BJ (cell line): ENCODE measurements around the gene PIP5KL1. TPM values are rescaled to one million over a fixed set of nuclear protein-coding genes. Genes with fewer than 3 reads are reported as not detected.

Source experiments
- CTCF ChIA-PET: fragments of 350-600 bp; formaldehyde crosslinking; extraction: SDS; loops from one replicate; lab custom pipeline; 2021; ENCODE audit warnings: antibody characterized with exemption, inconsistent platforms; lab: Yijun Ruan, JAX
- POLR2A ChIA-PET: fragments of 300-600 bp; sonication (Branson Sonifier 250); formaldehyde crosslinking; extraction: SDS; loops from one replicate; lab custom pipeline; 2021; ENCODE audit warnings: antibody characterized with exemption; lab: Charles Lee
- DNase-seq: peaks from one replicate; pipeline ENCODE4 v3.0.0-alpha.2; 2011; ENCODE audit warnings: low read depth
- H3K27me3 ChIP-seq: 2 replicates; pipeline ENCODE4 v1.6.0; 2011; ENCODE audit warnings: low read length; ENCODE audit not compliant: control insufficient read depth, insufficient read depth
- H3K36me3 ChIP-seq: 2 replicates; pipeline ENCODE4 v1.5.1; 2011; ENCODE audit warnings: low read length; ENCODE audit not compliant: control insufficient read depth, insufficient read depth
- H3K4me3 ChIP-seq: 2 replicates; pipeline ENCODE4 v1.5.1; 2011; ENCODE audit warnings: low read depth, mild to moderate bottlenecking, control low read depth, low read length
- polyA minus RNA-seq: library from RNA; depleted of rRNA, polyadenylated mRNA; stranded (reverse); fragments of >200 nt; gene quantifications from 2 replicates; pipeline ENCODE4 v1.2.3, GENCODE V29; 2011; rRNA and poly(A)+ RNA removed
- polyA plus RNA-seq: library from polyadenylated mRNA; depleted of rRNA; stranded (reverse); fragments of >200 nt; gene quantifications from 2 replicates; pipeline ENCODE4 v1.2.3, GENCODE V29; 2011; rRNA removed
- TF ChIP-seq, protein P1 (sequence below): IDR thresholded peaks from 2 replicates; pipeline ENCODE4 v1.5.1; 2011; ENCODE audit warnings: low read depth, mild to moderate bottlenecking, control low read depth, inconsistent platforms, low read length, moderate library complexity; ENCODE audit not compliant: insufficient read depth

The PIP5KL1 gene, protein sequence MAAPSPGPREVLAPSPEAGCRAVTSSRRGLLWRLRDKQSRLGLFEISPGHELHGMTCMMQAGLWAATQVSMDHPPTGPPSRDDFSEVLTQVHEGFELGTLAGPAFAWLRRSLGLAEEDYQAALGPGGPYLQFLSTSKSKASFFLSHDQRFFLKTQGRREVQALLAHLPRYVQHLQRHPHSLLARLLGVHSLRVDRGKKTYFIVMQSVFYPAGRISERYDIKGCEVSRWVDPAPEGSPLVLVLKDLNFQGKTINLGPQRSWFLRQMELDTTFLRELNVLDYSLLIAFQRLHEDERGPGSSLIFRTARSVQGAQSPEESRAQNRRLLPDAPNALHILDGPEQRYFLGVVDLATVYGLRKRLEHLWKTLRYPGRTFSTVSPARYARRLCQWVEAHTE
- polyA plus RNA-seq, result 1.9 and 2.3 TPM in 2 replicates
- polyA minus RNA-seq, result 0.98 and 1.1 TPM in 2 replicates

DNA sequence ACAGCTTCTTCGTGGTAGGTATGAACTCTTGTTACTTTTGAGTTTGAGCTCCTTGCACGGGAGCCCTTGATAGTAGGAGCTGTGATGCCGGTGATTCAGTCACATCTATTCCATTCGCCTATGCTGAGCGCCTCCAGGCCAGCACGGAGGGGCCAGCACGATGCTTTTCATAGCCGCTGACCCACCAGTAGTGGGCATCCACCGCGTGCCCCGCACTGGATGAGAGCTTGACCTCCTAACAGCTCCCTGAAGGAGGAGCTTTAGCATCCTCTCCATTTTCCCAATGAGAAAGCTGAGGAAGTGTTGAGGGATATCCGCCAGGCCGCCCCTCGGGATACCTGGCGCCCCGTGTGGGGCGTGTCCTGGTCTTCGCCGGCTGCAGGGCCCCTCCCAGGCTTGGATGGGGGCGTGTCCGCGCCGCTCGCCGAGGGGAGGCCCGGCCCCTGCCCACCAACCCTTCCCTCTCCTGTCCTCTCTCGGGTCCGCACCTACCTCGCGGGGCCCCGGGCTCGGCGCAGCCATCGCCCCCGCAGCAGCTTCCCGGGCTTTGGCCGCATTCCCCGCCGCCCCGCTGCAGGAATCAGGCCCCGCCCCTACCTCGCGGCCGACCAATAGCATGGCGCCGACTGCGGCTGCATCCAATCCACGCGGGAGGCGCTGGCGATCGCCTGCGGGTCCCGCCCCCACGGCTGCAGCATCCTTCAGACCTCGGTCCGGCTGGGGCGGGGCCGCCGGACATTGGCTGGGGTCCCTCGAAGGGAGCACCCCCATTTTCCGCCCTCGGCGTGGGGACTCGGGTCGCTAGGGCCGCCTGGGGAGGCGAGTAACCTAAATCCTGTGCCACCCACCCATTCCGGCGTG, at the start of gene PIP5KL1:
Gene PIP5KL1 (minus strand): TSS at position 547 of the 861 bp plus-strand sequence. CDS start 25 bp downstream, at position 522.
- CTCF ChIA-PET, result interaction anchor here (1.0 to 2.0 kb wide), 8 partner anchors 9 to 196 kb away, joined by 3 to 11 read pairs (median 5); partner anchors contain the start of gene TOR2A
- no peaks in the 10 kb centered on the region for H3K27me3 ChIP-seq

DNA sequence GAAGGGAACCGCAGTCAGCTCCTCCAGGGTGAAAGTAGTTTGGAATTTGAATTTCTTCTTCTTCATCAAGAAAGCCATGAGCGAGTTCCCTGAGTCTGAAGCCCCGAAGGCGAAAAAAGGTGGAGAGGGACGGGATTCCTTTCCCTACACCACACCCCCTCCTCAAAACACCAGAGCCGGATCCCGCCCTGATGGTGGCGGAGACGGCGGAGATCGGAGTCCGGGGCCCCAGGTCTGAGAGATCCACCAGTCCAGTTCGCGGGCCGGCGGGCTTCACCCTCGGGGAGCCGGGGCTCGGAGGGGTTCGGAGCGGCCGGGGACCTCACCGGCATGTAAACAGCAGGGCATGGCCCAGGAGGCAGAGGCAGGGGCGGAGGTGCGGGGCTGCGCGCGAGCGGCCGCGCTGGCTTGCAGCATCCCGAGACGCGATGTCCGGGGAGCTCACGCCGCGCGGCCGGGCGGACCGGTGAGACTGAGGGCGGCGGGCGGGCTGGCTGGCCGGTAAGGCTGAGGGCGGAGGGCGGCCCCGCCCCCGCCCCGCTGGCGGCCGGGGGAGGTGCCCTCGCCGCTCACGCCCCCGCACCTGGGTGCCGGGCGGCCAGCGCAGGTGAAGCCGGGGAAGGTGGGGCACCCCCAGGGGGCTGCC, 49.6 kb upstream of the PIP5KL1 start:
- CTCF ChIA-PET, result interaction anchor here (1.4 to 7.9 kb wide), 4 partner anchors 27 to 55 kb away, joined by 3 to 64 read pairs (median 6); no protein-coding TSS in a partner anchor
- no peaks in the 10 kb centered on the region for H3K36me3 ChIP-seq
- TF ChIP-seq, protein P1, sequence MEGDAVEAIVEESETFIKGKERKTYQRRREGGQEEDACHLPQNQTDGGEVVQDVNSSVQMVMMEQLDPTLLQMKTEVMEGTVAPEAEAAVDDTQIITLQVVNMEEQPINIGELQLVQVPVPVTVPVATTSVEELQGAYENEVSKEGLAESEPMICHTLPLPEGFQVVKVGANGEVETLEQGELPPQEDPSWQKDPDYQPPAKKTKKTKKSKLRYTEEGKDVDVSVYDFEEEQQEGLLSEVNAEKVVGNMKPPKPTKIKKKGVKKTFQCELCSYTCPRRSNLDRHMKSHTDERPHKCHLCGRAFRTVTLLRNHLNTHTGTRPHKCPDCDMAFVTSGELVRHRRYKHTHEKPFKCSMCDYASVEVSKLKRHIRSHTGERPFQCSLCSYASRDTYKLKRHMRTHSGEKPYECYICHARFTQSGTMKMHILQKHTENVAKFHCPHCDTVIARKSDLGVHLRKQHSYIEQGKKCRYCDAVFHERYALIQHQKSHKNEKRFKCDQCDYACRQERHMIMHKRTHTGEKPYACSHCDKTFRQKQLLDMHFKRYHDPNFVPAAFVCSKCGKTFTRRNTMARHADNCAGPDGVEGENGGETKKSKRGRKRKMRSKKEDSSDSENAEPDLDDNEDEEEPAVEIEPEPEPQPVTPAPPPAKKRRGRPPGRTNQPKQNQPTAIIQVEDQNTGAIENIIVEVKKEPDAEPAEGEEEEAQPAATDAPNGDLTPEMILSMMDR, result no peak
- POLR2A ChIA-PET, result no interaction called here
- no peaks in the 10 kb centered on the region for H3K27me3 ChIP-seq
- no peak for DNase-seq
- H3K4me3 ChIP-seq, result peak overlapping the region; percentile 68

More for the DNA sequence above, at the start of gene PIP5KL1:
- TF ChIP-seq, protein P1, result peak; percentile 42
- POLR2A ChIA-PET, result interaction anchor here (0.6 kb wide), 1 partner anchor 139 kb away, joined by 5 read pairs; no protein-coding TSS in a partner anchor
- H3K36me3 ChIP-seq, result peaks cover 4% of the 10 kb centered on the region
- no peak for DNase-seq
- peak within 1 kb of the TSS; percentile 52 for H3K4me3 ChIP-seq

DNA sequence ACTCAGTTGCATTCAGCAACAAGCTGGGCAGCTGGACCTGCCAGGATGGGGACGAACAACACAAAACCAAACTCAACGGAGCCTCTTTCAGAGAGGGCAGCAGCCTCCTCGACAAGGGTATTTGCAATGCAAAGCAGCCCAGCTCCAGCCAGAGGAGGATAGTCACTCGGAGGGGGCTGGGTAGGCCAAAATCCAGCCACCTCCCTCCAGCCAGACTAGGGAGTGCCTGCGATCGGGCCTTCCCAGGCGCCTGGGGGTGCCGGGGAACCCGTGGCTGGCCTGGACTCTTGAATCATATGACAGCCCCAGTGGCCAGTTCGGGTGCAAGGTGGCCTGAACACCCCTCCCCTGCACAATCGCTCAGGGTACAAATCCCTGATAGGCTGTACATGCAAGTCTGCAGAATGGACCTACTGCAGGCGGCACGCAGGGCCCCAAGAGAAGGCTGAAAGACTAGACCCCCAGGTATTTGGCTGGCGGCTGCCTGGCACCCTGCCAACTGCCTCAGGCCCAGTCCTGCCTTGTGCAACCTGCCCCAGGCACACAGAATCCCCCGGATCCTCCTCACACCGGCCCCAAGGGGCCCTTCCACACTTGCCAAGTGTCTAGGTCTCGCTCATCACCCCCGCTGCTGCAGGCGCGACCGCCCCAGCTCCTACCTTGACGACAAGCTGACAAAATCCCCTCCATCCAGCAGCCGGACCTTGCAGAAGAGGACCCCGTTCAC, 48.9 kb upstream of the PIP5KL1 start:
- DNase-seq, result no peak
- TF ChIP-seq, protein P1, result no peak
- no peaks in the 10 kb centered on the region for H3K27me3 ChIP-seq
- CTCF ChIA-PET, result interaction anchor here (0.8 to 7.9 kb wide), 4 partner anchors 9 to 60 kb away, joined by 3 to 64 read pairs (median 6); no protein-coding TSS in a partner anchor
- POLR2A ChIA-PET, result interaction anchor here (0.6 kb wide), 1 partner anchor 14 kb away, joined by 3 read pairs; no protein-coding TSS in a partner anchor
- peak overlapping the region; percentile 68 for H3K4me3 ChIP-seq
- H3K36me3 ChIP-seq, result no peaks in the 10 kb centered on the region

DNA sequence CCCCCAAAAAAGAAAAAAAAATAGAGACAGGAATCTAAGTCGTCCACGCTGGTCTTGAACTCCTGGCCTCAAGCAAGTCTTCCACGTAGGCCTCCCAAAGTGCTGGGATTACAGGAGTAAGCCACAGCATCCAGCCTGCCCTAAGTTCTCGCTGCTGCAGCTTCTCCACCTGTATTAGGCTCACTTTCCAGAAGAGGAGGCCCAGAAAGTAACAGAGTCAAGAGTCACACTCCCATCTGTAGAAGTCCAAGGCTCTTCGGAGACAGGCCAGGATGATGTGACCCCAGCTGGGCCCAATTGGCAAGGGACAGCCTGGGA, 48.4 kb upstream of the PIP5KL1 start:
- Histone ChIP-seq H3K27me3 (no peaks in the 10 kb centered on the region), H3K4me3 (peak overlapping the region; percentile 68), H3K36me3 (no peaks in the 10 kb centered on the region)
- CTCF ChIA-PET, result interaction anchor here (0.8 to 7.9 kb wide), 5 partner anchors 10 to 100 kb away, joined by 3 to 64 read pairs (median 4); no protein-coding TSS in a partner anchor
- TF ChIP-seq, protein P1, result no peak
- DNase-seq, result no peak
- POLR2A ChIA-PET, result interaction anchor here (0.6 kb wide), 1 partner anchor 13 kb away, joined by 3 read pairs; no protein-coding TSS in a partner anchor
